Type B pancreatic cell (in vitro differentiated cells): ENCODE results near the gene ATP5F1D. TPM values are rescaled to one million over a fixed set of nuclear protein-coding genes. Genes with fewer than 3 reads are reported as not detected.
A peak's percentile ranks its signal among the peaks of the same experiment; 100 is the strongest.

ENCODE experiments used
- DNase-seq: peaks from one replicate; pipeline ENCODE4 v3.0.0; 2021; ENCODE audit warnings: mixed read lengths; ENCODE audit not compliant: unreplicated experiment; ENCODE audit errors: extremely low spot score
- H3K27ac Mint-ChIP-seq: 2 replicates; pipeline ENCODE4 v1.8.0; 2021; ENCODE audit warnings: mild to moderate bottlenecking, mixed read lengths
- H3K27me3 Mint-ChIP-seq: 2 replicates; pipeline ENCODE4 v1.8.0; 2021; ENCODE audit warnings: mixed read lengths
- H3K36me3 Mint-ChIP-seq: 2 replicates; pipeline ENCODE4 v1.8.0; 2021; ENCODE audit warnings: mixed read lengths
- H3K4me1 Mint-ChIP-seq: one replicate; pipeline ENCODE4 v1.8.0; 2021; ENCODE audit warnings: mixed read lengths; ENCODE audit not compliant: unreplicated experiment
- H3K4me3 Mint-ChIP-seq: 2 replicates; pipeline ENCODE4 v1.8.0; 2021; ENCODE audit warnings: mild to moderate bottlenecking, mixed read lengths
- H3K9me3 Mint-ChIP-seq: 2 replicates; pipeline ENCODE4 v1.8.0; 2021; ENCODE audit warnings: mixed read lengths
- total RNA-seq: library from RNA; stranded (reverse); gene quantifications from 2 replicates; pipeline ENCODE4 v1.2.1, GENCODE V29; 2021; ENCODE audit warnings: low replicate concordance
- TF ChIP-seq, protein P1 (sequence below): fragments of 200-600 bp; sonication (generic); conservative IDR thresholded peaks from 2 replicates; pipeline ENCODE4 v1.5.0; 2021; ENCODE audit warnings: antibody characterized with exemption, mild to moderate bottlenecking

ATP5F1D gene
- total RNA-seq, 1 donor from 2014 or later, result 165 TPM

DNA sequence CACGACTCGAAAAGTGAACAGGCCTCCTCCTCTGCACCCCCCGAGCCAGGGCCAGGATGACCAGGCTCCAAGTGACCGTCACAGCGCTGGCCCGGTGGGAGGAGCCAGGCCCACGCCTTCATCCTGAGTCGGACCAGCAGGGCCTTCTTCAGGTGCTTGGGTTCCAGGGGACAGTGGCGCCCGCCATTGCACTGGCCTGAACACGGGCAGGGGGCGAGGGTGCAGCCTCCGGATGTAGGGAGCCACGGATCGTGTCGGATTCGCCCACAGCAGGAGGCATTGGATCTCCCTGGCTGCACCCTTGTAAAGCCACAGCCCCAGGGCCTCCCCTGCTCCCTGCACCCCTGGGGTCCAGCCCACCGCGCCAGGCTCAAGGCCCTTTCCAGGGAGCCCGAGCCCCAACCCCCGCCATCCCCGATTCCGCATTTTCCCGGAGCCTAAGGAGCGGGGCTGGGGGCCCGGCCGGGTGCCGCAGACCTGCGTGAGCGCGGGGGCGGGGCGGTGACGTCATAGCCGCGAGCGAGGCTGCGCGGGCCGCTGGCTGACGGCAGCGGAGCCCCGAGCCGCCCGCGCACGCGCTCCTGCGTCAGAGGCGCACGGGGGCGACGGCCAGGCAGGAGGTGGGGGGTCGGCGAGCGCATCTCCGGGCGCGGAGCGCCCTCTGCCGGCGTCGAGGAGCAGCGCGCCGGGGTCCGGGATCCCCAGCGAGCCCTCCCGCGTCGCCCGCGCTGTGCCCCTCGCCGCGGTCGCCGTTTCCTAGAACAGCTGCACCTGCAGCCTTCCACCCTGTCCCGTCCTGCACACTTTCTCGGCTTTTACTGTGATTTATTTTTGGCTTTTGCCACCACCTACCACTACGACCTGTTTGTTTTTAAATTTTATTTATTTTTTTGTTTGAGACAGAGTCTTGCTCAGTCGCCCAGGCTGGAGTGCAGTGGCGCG, 1.5 kb upstream of the ATP5F1D start:
- H3K4me3 Mint-ChIP-seq, result peak overlapping the region; percentile 92
- H3K4me1 Mint-ChIP-seq, result peaks cover 12% of the 10 kb centered on the region
- TF ChIP-seq, protein P1, sequence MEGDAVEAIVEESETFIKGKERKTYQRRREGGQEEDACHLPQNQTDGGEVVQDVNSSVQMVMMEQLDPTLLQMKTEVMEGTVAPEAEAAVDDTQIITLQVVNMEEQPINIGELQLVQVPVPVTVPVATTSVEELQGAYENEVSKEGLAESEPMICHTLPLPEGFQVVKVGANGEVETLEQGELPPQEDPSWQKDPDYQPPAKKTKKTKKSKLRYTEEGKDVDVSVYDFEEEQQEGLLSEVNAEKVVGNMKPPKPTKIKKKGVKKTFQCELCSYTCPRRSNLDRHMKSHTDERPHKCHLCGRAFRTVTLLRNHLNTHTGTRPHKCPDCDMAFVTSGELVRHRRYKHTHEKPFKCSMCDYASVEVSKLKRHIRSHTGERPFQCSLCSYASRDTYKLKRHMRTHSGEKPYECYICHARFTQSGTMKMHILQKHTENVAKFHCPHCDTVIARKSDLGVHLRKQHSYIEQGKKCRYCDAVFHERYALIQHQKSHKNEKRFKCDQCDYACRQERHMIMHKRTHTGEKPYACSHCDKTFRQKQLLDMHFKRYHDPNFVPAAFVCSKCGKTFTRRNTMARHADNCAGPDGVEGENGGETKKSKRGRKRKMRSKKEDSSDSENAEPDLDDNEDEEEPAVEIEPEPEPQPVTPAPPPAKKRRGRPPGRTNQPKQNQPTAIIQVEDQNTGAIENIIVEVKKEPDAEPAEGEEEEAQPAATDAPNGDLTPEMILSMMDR, result peak; percentile 98
- no peaks in the 10 kb centered on the region for H3K27me3 Mint-ChIP-seq
- no peaks in the 10 kb centered on the region for H3K36me3 Mint-ChIP-seq
- peak overlapping the region; percentile 83 for H3K27ac Mint-ChIP-seq
- peak; percentile 96 for DNase-seq
- H3K9me3 Mint-ChIP-seq, result no peaks in the 10 kb centered on the region

DNA sequence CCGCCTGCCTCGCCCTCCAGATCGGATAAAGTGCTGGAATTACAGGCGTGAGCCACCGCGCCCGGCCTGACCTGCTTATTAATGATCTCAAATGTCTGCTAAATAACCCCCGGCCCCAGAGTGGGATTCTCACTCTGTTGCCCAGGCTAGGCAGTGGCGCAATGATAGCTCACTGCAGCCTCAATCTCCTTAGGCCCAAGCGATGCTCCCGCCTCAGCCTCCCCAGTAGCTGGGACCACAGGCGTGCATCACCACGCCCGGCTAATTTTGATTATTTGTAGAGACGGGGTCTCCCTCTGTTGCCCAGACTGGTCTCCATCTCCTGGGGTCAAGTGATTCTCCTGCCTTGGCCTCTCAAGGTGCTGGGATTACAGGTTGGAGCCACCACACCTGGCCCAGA, 626 bp upstream of the ATP5F1D start:
- no peak for DNase-seq
- Mint-ChIP-seq H3K4me1 (peaks cover 12% of the 10 kb centered on the region), H3K36me3 (no peaks in the 10 kb centered on the region), H3K27me3 (no peaks in the 10 kb centered on the region), H3K9me3 (no peaks in the 10 kb centered on the region), H3K4me3 (peak overlapping the region; percentile 92), H3K27ac (peak overlapping the region; percentile 93)
- TF ChIP-seq, protein P1, result no peak

DNA sequence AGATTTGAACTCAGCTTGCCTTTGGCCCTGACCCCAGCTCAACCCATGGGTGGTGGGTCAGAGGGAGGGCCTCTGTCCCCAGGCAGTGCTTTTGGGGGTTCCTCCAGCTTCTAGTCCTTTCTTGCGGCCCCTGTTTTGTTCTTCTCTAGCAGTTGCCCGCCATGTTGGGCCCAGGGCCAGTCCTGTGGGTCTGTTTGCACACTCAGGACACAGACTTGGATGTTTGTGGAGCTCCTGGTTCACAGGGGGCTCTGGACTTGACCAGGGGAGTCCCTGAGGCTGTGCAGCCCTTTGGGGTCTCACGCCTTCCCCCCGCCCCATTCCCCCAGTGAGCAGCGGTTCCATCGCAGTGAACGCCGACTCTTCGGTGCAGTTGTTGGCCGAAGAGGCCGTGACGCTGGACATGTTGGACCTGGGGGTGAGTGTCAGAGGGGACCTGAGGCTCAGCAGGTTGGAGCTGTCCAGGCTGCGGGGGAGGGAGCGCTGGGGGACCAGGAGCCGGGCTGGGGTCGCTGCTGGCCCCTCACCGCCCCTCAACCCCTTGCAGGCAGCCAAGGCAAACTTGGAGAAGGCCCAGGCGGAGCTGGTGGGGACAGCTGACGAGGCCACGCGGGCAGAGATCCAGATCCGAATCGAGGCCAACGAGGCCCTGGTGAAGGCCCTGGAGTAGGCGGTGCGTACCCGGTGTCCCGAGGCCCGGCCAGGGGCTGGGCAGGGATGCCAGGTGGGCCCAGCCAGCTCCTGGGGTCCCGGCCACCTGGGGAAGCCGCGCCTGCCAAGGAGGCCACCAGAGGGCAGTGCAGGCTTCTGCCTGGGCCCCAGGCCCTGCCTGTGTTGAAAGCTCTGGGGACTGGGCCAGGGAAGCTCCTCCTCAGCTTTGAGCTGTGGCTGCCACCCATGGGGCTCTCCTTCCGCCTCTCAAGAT, 2.5 kb downstream of the ATP5F1D start:
- Mint-ChIP-seq H3K36me3 (no peaks in the 10 kb centered on the region), H3K27ac (peak overlapping the region; percentile 87), H3K4me3 (peak overlapping the region; percentile 87), H3K4me1 (peaks cover 5% of the 10 kb centered on the region), H3K9me3 (no peaks in the 10 kb centered on the region), H3K27me3 (no peaks in the 10 kb centered on the region)
- TF ChIP-seq, protein P1, result peak; percentile 94
- DNase-seq, result no peak

DNA sequence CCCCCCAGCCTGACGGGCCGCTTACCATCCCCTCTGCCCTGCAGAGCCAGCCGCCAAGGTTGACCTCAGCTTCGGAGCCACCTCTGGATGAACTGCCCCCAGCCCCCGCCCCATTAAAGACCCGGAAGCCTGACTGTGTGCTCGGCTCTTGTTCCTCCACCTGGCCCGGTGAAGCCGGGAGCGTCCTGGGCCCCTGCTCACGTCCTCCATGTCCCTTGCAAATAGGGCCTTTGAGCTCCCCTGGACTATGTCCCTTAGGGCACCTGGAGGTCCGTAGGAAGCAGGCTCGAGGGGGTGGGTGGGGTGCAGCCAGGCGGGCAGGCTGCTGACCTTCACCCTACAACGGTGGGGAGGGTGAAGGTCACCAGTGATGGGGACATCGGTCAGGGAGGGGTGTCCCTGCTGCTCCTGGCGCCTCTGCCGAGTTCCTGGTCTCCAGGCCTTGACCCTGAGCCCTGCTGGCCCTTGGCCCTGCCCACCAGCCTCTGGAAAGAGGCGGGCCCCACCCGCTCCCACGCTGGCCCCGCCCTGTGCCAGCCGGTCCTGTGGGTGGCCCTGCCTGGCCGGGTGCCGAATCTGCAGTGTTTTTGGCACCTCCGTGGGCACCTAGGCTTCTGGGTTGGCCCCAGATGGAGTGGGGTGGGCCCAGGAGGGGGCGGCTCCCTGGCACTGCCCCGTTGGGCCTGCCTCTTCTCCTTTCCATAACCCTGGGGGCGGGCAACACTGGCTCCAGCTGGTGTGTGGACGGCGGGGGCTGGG, 3.3 kb downstream of the ATP5F1D start:
- Mint-ChIP-seq H3K27ac (peak overlapping the region; percentile 87), H3K36me3 (no peaks in the 10 kb centered on the region), H3K4me3 (peak overlapping the region; percentile 79), H3K27me3 (no peaks in the 10 kb centered on the region), H3K4me1 (peaks cover 5% of the 10 kb centered on the region), H3K9me3 (no peaks in the 10 kb centered on the region)
- no peak for DNase-seq
- TF ChIP-seq, protein P1, result no peak
